ENCODE data around the gene PRR35.

Gene PRR35

DNA sequence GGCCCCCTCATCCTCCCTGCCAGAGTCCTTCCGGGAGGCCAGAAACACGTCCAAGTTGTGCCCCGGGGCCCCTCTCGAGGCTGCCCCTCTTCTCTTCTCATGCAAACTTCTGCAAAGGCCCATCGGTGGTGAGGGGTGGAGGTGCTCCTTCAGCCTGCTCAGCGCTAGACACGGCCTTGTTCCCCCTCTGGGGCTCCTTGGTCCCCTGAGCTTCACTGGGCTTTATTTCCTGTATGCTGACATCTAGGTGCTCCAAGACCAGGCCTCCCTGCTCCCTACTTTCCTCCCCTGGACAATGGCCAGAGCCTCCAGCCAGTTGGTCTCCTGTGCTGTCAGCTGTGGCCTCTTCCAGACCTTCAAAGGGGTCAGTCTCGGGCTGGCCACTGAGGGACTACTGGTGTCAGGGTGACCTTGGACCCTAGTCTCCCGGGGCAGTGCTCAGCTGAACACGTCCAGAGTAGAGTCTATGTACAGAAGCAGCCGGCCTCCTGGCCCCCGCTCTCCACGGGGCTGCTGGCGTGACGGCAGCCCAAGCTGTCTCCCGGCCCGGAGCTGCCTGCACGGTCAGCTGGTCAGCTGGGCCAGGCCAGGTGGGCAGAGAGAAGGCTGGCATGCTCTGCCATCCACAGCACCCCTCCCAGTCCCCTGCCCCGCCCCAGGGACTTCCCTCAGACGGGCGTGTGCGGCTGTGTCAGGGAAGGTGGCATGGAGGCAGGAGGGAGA lies 1.7 kb upstream of the PRR35 start:
- H3K4me3 ChIP-seq (IDR thresholded peaks at IDR 0.05; ENCODE audit: insufficient read depth, low read depth, low read length), result no peak overlapping the region
- H3K27ac ChIP-seq, result no peak overlapping the region
- peaks cover 36% of the 10 kb centered on the region for H3K27me3 ChIP-seq (ENCODE audit: insufficient read depth, low read depth)
- TF ChIP-seq, protein P1, sequence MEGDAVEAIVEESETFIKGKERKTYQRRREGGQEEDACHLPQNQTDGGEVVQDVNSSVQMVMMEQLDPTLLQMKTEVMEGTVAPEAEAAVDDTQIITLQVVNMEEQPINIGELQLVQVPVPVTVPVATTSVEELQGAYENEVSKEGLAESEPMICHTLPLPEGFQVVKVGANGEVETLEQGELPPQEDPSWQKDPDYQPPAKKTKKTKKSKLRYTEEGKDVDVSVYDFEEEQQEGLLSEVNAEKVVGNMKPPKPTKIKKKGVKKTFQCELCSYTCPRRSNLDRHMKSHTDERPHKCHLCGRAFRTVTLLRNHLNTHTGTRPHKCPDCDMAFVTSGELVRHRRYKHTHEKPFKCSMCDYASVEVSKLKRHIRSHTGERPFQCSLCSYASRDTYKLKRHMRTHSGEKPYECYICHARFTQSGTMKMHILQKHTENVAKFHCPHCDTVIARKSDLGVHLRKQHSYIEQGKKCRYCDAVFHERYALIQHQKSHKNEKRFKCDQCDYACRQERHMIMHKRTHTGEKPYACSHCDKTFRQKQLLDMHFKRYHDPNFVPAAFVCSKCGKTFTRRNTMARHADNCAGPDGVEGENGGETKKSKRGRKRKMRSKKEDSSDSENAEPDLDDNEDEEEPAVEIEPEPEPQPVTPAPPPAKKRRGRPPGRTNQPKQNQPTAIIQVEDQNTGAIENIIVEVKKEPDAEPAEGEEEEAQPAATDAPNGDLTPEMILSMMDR (conservative IDR thresholded peaks at IDR 0.05; ENCODE audit: low read depth, low read length), result no peak
- no peak overlapping the region for H3K9ac ChIP-seq
- no peak overlapping the region for H3K4me2 ChIP-seq
- no peaks in the 10 kb centered on the region for H3K4me1 ChIP-seq (ENCODE audit: low read depth, poor library complexity, severe bottlenecking)
- no peak overlapping the region for H2AFZ ChIP-seq (ENCODE audit: low read depth)
- H3K79me2 ChIP-seq (ENCODE audit: insufficient read depth, low read depth), result no peaks in the 10 kb centered on the region
- no peaks in the 10 kb centered on the region for H4K20me1 ChIP-seq (ENCODE audit: insufficient read depth)
- no peaks in the 10 kb centered on the region for H3K36me3 ChIP-seq (ENCODE audit: insufficient read depth)

DNA sequence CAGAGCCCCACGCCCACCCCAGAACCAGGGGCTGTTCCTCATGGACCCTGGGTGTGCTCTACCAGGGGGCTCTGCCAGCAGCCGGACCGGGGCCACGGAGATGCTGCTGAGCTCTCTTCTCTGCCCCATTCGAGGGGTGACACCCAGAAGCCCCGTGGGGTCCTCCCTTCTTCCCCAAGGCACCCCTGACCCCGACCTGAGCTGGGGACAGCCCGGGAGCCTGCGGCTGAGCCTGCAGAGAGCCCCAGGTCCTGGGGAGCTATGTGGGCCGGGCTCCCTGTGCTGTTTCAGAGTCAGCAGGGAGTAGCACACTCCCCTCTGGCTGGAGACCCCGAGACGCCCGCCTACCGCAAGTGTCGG lies 1.2 kb upstream of the PRR35 start:
- H3K4me2 ChIP-seq, result no peak overlapping the region
- TF ChIP-seq, protein P1 (conservative IDR thresholded peaks at IDR 0.05; ENCODE audit: low read depth, low read length), result no peak
- H3K4me3 ChIP-seq (IDR thresholded peaks at IDR 0.05; ENCODE audit: insufficient read depth, low read depth, low read length), result no peak overlapping the region
- no peak overlapping the region for H3K27ac ChIP-seq
- no peak overlapping the region for H3K9ac ChIP-seq
- no peaks in the 10 kb centered on the region for H3K36me3 ChIP-seq (ENCODE audit: insufficient read depth)
- no peaks in the 10 kb centered on the region for H3K4me1 ChIP-seq (ENCODE audit: low read depth, poor library complexity, severe bottlenecking)
- H3K27me3 ChIP-seq (ENCODE audit: insufficient read depth, low read depth), result peaks cover 36% of the 10 kb centered on the region
- no peak overlapping the region for H2AFZ ChIP-seq (ENCODE audit: low read depth)
- no peaks in the 10 kb centered on the region for H4K20me1 ChIP-seq (ENCODE audit: insufficient read depth)
- no peaks in the 10 kb centered on the region for H3K79me2 ChIP-seq (ENCODE audit: insufficient read depth, low read depth)

DNA sequence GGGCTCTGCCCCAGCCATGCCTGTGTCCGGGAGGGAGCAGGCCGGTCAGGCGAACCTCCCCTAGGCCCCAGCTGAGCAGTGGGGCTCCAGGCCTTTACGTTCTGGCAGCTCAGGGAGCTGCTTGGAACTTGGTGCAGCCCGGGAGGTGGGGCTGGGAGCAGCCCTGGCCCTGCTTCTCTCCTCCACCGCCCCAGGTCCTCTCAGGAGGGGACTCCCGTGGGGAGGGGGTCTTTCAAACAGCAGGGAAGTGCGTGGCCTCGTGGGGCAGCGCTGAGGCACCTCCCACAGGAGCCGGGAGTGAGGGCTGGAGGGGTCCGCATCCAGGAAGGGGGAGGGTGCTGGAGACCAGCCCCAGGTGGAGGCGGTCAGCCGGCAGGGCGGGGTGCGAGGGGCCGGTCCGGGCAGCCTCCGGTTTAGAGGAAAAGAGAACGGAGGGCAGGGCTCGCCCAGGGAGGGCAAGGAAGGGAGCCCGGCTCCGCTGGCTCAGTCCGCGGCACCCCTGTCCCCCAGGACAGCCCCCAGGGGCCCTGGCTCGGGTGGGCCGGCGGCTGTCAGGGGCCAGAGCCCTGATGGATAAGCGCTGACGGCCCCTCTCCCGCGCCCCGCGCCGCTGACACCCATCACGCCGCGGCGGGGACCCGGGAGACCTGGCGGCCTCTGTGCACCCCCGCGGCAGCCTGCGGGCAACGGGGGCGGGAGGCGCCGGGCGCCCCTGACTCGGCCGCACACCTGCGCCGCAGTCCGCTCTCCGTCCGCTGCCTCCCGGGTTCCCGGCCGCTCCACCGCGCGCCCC lies 587 bp upstream of the PRR35 start:
- H3K4me2 ChIP-seq, result no peak overlapping the region
- no peak overlapping the region for H3K27ac ChIP-seq
- H3K36me3 ChIP-seq (ENCODE audit: insufficient read depth), result no peaks in the 10 kb centered on the region
- H3K9ac ChIP-seq, result no peak overlapping the region
- no peak overlapping the region for H3K4me3 ChIP-seq (IDR thresholded peaks at IDR 0.05; ENCODE audit: insufficient read depth, low read depth, low read length)
- no peaks in the 10 kb centered on the region for H4K20me1 ChIP-seq (ENCODE audit: insufficient read depth)
- no peak overlapping the region for H2AFZ ChIP-seq (ENCODE audit: low read depth)
- H3K4me1 ChIP-seq (ENCODE audit: low read depth, poor library complexity, severe bottlenecking), result no peaks in the 10 kb centered on the region
- H3K79me2 ChIP-seq (ENCODE audit: insufficient read depth, low read depth), result no peaks in the 10 kb centered on the region
- peaks cover 36% of the 10 kb centered on the region for H3K27me3 ChIP-seq (ENCODE audit: insufficient read depth, low read depth)
- TF ChIP-seq, protein P1 (conservative IDR thresholded peaks at IDR 0.05; ENCODE audit: low read depth, low read length), result no peak

DNA sequence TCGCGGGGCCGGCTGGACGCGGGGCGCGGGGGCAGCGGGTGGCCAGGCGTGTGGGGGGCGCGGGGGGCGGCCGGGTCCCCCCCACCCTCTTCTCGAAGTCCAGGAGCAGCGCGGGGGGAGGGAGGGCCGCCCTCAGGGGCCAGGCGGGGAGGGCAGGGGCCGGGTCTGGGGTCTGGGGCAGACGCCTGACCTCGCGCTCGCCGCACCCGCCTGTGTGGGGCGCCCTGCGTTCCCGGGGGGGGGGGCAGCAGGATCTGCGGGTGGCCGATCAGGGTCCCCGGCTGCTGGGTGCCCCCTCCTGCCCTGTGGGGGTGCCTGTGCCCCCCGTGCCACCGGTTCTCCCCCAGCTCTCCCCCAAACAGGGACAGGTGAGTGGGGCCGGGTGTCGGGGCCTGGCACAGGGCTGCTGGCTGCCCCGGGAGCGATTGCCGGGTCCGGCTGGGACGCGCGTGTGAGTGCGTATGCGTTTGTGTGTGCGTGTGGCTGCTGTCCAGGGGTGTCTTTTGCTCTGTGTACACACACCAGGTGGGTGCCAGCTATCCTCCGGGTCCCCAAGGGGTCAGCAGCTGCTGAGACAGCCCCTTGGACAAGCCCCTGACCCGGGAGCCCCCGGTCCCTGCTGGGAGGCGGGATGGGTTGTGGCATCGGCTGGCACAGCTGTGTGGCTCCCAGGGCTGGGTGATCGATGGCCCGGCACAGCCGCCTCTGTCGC lies 663 bp downstream of the PRR35 start:
- TF ChIP-seq, protein P1 (conservative IDR thresholded peaks at IDR 0.05; ENCODE audit: low read depth, low read length), result no peak
- Histone ChIP-seq H3K9ac (no peak overlapping the region), H3K4me2 (no peak overlapping the region), H3K79me2 (ENCODE audit: insufficient read depth, low read depth) (no peaks in the 10 kb centered on the region), H3K4me1 (ENCODE audit: low read depth, poor library complexity, severe bottlenecking) (peaks cover under 1% of the 10 kb centered on the region), H3K4me3 (IDR thresholded peaks at IDR 0.05; ENCODE audit: insufficient read depth, low read depth, low read length) (no peak overlapping the region), H4K20me1 (ENCODE audit: insufficient read depth) (no peaks in the 10 kb centered on the region), H2AFZ (ENCODE audit: low read depth) (no peak overlapping the region), H3K27ac (no peak overlapping the region), H3K36me3 (ENCODE audit: insufficient read depth) (no peaks in the 10 kb centered on the region), H3K27me3 (ENCODE audit: insufficient read depth, low read depth) (peaks cover 36% of the 10 kb centered on the region)
